ENCODE data around the gene EHD2.
"Not testable (repeated sequence)": the region's sequence is repeated elsewhere in the genome, so short reads cannot be mapped to it uniquely, and the experiment has no call there.

EHD2 gene

DNA sequence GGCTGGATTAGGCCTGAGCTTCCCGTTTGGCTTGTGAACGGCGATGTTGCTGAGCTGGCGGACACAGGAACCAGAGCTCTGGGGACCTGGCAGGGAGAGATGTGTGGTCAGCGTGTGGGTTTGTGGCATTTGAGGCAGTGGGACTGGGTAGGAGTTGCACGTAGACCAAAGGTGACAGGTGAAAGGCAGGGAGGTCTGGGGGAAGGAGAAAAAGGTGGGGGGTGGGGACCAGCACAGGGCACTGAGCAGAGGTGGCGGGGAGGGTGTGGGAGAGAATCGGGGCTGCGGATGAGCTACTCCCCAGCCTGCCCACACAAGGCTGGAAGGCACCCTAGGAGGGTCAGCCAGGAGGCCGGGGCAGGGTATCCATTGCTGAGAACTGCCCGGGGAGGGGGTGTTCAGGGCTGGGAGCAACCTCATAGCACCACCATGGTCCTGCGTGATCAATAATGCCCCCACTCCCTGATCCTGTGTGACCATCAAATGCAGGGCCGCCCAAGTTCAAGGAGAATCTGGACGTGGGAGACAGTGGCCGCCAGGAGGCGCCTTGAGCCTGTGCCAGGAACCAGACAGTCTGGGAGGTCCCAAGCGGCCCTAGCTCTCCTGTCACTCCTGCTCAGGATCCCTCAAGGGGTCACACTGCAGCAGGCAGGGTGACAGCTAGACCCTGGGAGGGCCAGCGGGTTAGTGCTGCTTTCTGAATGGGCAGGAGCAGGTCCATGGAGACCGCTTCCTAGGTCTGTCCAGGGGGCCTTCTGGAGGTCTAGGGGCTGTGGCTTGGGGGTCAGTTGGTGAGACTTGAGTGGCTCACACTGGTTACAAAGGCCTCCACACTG is 52.5 kb downstream of the EHD2 start:
- peak; percentile 65 for DNase-seq (ENCODE audit: low read depth)
- TF ChIP-seq, protein P1, sequence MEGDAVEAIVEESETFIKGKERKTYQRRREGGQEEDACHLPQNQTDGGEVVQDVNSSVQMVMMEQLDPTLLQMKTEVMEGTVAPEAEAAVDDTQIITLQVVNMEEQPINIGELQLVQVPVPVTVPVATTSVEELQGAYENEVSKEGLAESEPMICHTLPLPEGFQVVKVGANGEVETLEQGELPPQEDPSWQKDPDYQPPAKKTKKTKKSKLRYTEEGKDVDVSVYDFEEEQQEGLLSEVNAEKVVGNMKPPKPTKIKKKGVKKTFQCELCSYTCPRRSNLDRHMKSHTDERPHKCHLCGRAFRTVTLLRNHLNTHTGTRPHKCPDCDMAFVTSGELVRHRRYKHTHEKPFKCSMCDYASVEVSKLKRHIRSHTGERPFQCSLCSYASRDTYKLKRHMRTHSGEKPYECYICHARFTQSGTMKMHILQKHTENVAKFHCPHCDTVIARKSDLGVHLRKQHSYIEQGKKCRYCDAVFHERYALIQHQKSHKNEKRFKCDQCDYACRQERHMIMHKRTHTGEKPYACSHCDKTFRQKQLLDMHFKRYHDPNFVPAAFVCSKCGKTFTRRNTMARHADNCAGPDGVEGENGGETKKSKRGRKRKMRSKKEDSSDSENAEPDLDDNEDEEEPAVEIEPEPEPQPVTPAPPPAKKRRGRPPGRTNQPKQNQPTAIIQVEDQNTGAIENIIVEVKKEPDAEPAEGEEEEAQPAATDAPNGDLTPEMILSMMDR (IDR thresholded peaks at IDR 0.05; ENCODE audit: low read length, missing control alignments) = peak; percentile 84
- H3K4me3 ChIP-seq (replicated peaks; ENCODE audit: low read depth, low read length) = no peak overlapping the region

DNA sequence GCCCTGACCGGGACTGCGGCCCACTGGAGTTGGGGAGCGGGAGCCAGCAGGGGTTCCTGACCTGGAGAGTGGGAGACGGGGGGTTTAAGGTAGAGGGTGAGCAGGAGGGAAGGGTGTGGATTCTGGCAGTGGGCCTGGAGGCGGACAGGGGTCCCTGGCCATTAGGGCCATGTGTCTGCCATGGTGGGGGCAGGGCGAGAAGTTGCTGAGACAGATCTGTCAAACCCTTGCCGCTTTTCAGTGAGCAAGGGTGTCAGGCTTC is 53.1 kb downstream of the EHD2 start:
- TF ChIP-seq, protein P1 (IDR thresholded peaks at IDR 0.05; ENCODE audit: low read length, missing control alignments) = no peak
- DNase-seq (ENCODE audit: low read depth) = no peak
- H3K4me3 ChIP-seq (replicated peaks; ENCODE audit: low read depth, low read length) = no peak overlapping the region

DNA sequence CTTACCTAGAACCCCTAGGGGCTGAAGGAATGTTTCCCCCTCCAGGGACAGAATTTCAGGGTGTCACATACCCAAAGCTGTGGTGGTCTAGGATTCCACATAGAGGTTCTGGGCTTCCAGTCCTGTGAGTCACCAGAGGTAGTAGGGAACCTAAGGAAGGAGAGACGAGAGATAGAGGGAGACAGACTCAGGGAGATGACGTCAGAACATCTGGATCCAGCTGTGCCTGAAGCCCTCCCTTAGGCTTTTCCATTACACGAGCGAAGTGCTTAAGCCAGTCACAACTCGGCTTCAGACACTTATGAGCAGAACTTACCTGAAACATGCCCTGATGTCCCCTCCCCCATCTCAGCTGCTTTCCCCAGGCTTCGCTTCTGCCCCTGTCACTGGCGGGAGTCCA is 53.4 kb downstream of the EHD2 start:
- DNase-seq (ENCODE audit: low read depth) = no peak
- TF ChIP-seq, protein P1 (IDR thresholded peaks at IDR 0.05; ENCODE audit: low read length, missing control alignments) = no peak

GRCh38 chr19:47767349-47767748 is 54.1 kb downstream of the EHD2 start:
- TF ChIP-seq, protein P1 (IDR thresholded peaks at IDR 0.05; ENCODE audit: low read length, missing control alignments) = no peak
- no peak for DNase-seq (ENCODE audit: low read depth)
- H3K4me3 ChIP-seq (replicated peaks; ENCODE audit: low read depth, low read length) = no peak overlapping the region

More for the DNA sequence above, 53.4 kb downstream of the EHD2 start:
- H3K4me3 ChIP-seq (replicated peaks; ENCODE audit: low read depth, low read length) = no peak overlapping the region

GRCh38 chr19:47768604-47769003 is 55.4 kb downstream of the EHD2 start:
- H3K4me3 ChIP-seq (replicated peaks; ENCODE audit: low read depth, low read length) = no peak overlapping the region
- TF ChIP-seq, protein P1 (IDR thresholded peaks at IDR 0.05; ENCODE audit: low read length, missing control alignments) = no peak

DNA sequence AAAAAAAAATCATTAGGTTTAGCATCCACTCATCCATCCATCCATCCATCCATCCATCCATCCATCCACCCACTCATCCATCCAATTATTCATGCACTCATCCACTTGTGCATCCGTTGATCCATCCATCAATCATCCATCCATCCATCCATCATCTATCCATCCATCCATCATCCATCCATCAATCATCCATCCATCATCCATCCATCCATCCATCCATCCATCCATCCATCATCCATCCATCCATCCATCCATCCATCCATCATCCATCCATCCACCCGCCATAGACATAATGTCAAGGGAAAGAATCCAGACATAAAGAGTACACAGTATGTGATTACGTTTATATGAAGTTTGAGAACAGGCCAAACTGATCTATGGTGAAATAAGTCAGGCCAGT is 56.3 kb downstream of the EHD2 start:
- no peak for DNase-seq (ENCODE audit: low read depth)
- no peak overlapping the region for H3K4me3 ChIP-seq (replicated peaks; ENCODE audit: low read depth, low read length)
- TF ChIP-seq, protein P1 (IDR thresholded peaks at IDR 0.05; ENCODE audit: low read length, missing control alignments) = no peak

More at GRCh38 chr19:47768604-47769003, 55.4 kb downstream of the EHD2 start:
- no peak for DNase-seq (ENCODE audit: low read depth)

GRCh38 chr19:47771291-47771690 is 58.1 kb downstream of the EHD2 start:
- DNase-seq (ENCODE audit: low read depth); H3K4me3 ChIP-seq (replicated peaks; ENCODE audit: low read depth, low read length): not testable (repeated sequence)

All from fibroblast of pulmonary artery (primary cell).